H1 (cell line): ENCODE measurements around the gene PSME2. TPM values are rescaled to one million over a fixed set of nuclear protein-coding genes. Genes with fewer than 3 reads are reported as not detected.

Experiments
- ASH2L ChIP-seq: fragments of 200-600, 300-600 bp; sonication (generic); IDR thresholded peaks from one replicate; pipeline ENCODE4 v1.7.1; 2017; ENCODE audit warnings: low read length
- BACH1 ChIP-seq: IDR thresholded peaks from 2 replicates; pipeline ENCODE4 v1.6.1; 2012; ENCODE audit warnings: low read length, improper control_type of control experiment
- CBX8 ChIP-seq: fragments of 300-800, 300-1000 bp; sonication (generic); IDR thresholded peaks from 2 replicates; pipeline ENCODE4 v1.7.1; 2016; ENCODE audit warnings: low read depth, low read length, borderline replicate concordance
- CEBPB ChIP-seq: IDR thresholded peaks from 2 replicates; pipeline ENCODE4 v1.6.1; 2012; ENCODE audit warnings: low read depth, low read length
- CREB1 ChIP-seq: IDR thresholded peaks from 2 replicates; pipeline ENCODE4 v1.6.1; 2012; ENCODE audit warnings: inconsistent platforms
- CTBP2 ChIP-seq: IDR thresholded peaks from 2 replicates; pipeline ENCODE4 v1.7.0; 2011; ENCODE audit warnings: borderline replicate concordance, mild to moderate bottlenecking, moderate library complexity, mixed read lengths, low read length; ENCODE audit not compliant: insufficient read depth, insufficient read length
- EP300 ChIP-seq, 2 experiments: IDR thresholded peaks; 1 replicate in 1 of 2; 2 replicates in 1 of 2; pipeline ENCODE4 v1.6.1; 2011 to 2012; ENCODE audit warnings: low read depth in 2 of 2, low read length in 2 of 2, mild to moderate bottlenecking in 2 of 2, borderline replicate concordance in 1 of 2, inconsistent platforms in 1 of 2, moderate library complexity in 1 of 2
- EZH2 ChIP-seq: fragments of 200-600 bp; sonication (generic); IDR thresholded peaks from 2 replicates; pipeline ENCODE4 v1.7.1; 2012; ENCODE audit warnings: low read depth, mild to moderate bottlenecking, moderate library complexity, low read length, inconsistent platforms; ENCODE audit not compliant: severe bottlenecking
- GABPA ChIP-seq: IDR thresholded peaks from 2 replicates; pipeline ENCODE4 v1.6.1; 2011; ENCODE audit warnings: mild to moderate bottlenecking, low read length, moderate library complexity, borderline replicate concordance; ENCODE audit not compliant: insufficient read depth
- KDM5A ChIP-seq: fragments of 200-600 bp; IDR thresholded peaks from 2 replicates; pipeline ENCODE4 v1.7.1; 2012; ENCODE audit warnings: mild to moderate bottlenecking, low read length, inconsistent platforms, mixed read lengths
- NANOG ChIP-seq: IDR thresholded peaks from 2 replicates; pipeline ENCODE4 v1.6.1; 2011; ENCODE audit warnings: low read length, low read depth, mild to moderate bottlenecking, inconsistent platforms; ENCODE audit not compliant: insufficient read depth, poor library complexity, severe bottlenecking
- NRF1 ChIP-seq: IDR thresholded peaks from 2 replicates; pipeline ENCODE4 v1.6.1; 2011; ENCODE audit warnings: mild to moderate bottlenecking, low read depth, low read length, improper control_type of control experiment
- RAD21 ChIP-seq, 2 experiments: IDR thresholded peaks in 1 of 2; conservative IDR thresholded peaks in 1 of 2; 2 replicates each; pipeline ENCODE4 v1.6.1; 2011; ENCODE audit warnings: low read depth in 2 of 2, low read length in 2 of 2, improper control_type of control experiment in 1 of 2, inconsistent platforms in 1 of 2, mild to moderate bottlenecking in 1 of 2, moderate library complexity in 1 of 2
- RFX5 ChIP-seq: IDR thresholded peaks from 2 replicates; pipeline ENCODE4 v1.6.1; 2011; ENCODE audit warnings: low read depth, low read length, improper control_type of control experiment, borderline replicate concordance
- SP1 ChIP-seq: IDR thresholded peaks from 2 replicates; pipeline ENCODE4 v1.6.1; 2011; ENCODE audit warnings: low read depth, low read length
- SRF ChIP-seq: IDR thresholded peaks from 2 replicates; pipeline ENCODE4 v1.6.1; 2011; ENCODE audit warnings: mild to moderate bottlenecking, low read depth, low read length, moderate library complexity
- TAF1 ChIP-seq: IDR thresholded peaks from 2 replicates; pipeline ENCODE4 v1.6.1; 2011; ENCODE audit warnings: mild to moderate bottlenecking, low read depth, low read length
- polyA plus RNA-seq, 7 experiments: library from polyadenylated mRNA; depleted of rRNA in 3 of 7; stranded (reverse) in 5 of 7; unstranded in 2 of 7; fragments of >200 nt in 5 of 7; fragments of 200-250 nt in 2 of 7; gene quantifications; 1 replicate in 5 of 7; 2 replicates in 1 of 7; 4 replicates in 1 of 7; pipeline versions ENCODE4 v1.2.1 to v1.2.3, GENCODE V29; 2011 to 2013; ENCODE audit warnings: missing spikeins in 2 of 7, mixed read lengths in 2 of 7
- total RNA-seq: library from RNA; stranded (reverse); fragmentation: NEBNext Ultra II Directional; extraction: Animal tissue kit (Norgen Biotek cat#: 25700); gene quantifications from 2 replicates; pipeline ENCODE4 v1.2.1, GENCODE V29; 2021

Gene PSME2
- total and polyA plus RNA-seq, 2 of the 8 experiments (the other 6 are each of a cell fraction or from before 2014, with no cell fraction given): 71.8 to 111 TPM

DNA sequence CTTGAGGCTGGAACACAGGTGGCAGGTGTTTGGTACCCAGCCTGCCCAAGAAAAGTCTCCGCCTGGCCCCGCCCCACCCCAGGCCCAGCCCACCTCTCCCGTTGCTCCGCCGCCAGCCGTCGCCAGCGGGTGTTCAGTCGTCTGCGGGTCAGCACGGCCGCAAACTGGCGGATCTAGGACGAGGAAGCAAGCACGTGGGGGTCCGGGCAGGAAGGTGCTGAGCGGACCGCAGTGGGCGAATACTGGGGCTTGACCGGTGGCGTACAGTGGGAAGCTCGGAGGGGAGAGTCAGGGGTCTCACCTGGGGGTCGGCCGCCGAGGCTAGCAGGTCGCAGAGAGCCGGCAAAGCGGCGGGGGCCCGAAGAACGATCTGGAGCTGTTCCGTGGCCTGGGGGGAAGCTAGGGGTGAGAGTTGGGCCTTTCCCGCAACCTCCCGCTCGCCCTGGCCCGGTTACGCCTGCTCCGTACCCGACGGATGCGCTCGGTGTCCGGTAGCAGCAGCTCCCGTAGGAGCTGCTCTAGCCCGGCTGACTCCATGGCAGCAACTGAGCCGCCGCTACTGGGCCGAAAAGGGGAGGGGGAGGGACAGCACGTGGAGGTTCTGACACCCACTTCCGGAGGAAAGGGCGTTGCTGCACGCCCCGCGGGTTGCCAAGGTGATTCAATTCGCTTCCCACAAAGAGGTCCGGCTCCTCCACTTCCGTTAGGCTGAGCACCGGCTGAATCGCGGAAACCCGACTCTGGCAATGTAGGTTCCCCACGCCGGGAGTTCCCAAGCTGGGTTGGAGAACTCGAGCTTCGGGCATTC is 42.0 kb upstream of the PSME2 start, which contains the start of gene IPO4 (continued):
- TF ChIP-seq SRF: peak; percentile 66
- no peak for TF ChIP-seq NRF1
- peak; percentile 75 for TF ChIP-seq KDM5A
- TF ChIP-seq CREB1: peak; percentile 58; the same call in 1 of the 2 replicates
- peak; percentile 93 for TF ChIP-seq SP1
- 0 out of 2 replicates have a peak, but pooled peaks have one; percentile 1 for TF ChIP-seq CEBPB
- TF ChIP-seq CBX8: no peak
- no peak for TF ChIP-seq BACH1
- peak in 1 of 2 experiments; percentile 93; a peak in 1 of 3 replicates for TF ChIP-seq EP300 (IDR thresholded peaks at IDR 0.05; ENCODE audit: borderline replicate concordance in 1 of 2, low read depth in 2 of 2, low read length in 2 of 2)
- TF ChIP-seq ASH2L: peak; percentile 88
- TF ChIP-seq RAD21 (IDR thresholded peaks at IDR 0.05 in 1 of 2, conservative IDR thresholded peaks at IDR 0.05 in 1 of 2; ENCODE audit: low read depth in 2 of 2, low read length in 2 of 2): peak; percentile 24 to 37; a peak in 2 of 4 replicates
- peak; percentile 64 for TF ChIP-seq NANOG
- no peak for TF ChIP-seq RFX5
- peak; percentile 100 for TF ChIP-seq GABPA
- TF ChIP-seq CTBP2: peak; percentile 83
- no peak for TF ChIP-seq EZH2
- peak; percentile 82 for TF ChIP-seq TAF1
